Measurements from ENCODE around the gene PRELP.
"Not testable (repeated sequence)": the region's sequence is repeated elsewhere in the genome, so short reads cannot be mapped to it uniquely, and the experiment has no call there.

PRELP gene

GRCh38 chr1:203454986-203455471 lies 20.6 kb upstream of the PRELP start:
- DNase-seq = no peak

DNA sequence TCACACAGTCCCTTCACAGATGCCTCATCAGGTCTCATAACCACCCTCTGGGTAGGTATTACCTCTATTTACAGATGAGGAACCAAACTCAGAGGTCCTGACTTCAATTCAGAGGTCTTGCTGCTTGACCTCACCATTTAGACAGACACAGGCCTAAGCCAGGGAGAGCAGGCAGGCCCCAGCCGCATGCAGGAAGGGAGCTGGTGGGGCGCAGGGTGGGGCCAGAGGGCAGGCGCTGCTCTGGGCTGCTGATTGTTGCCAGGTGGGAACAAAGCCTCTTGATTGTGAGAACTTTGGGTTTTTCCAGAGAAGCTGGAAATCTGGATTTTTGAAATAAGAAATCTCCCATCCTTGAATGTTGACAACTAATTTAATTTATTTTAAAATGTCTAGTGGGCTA lies 19.9 kb upstream of the PRELP start:
- no peak for DNase-seq

GRCh38 chr1:203456577-203456976 lies 19.0 kb upstream of the PRELP start:
- DNase-seq = no peak

DNA sequence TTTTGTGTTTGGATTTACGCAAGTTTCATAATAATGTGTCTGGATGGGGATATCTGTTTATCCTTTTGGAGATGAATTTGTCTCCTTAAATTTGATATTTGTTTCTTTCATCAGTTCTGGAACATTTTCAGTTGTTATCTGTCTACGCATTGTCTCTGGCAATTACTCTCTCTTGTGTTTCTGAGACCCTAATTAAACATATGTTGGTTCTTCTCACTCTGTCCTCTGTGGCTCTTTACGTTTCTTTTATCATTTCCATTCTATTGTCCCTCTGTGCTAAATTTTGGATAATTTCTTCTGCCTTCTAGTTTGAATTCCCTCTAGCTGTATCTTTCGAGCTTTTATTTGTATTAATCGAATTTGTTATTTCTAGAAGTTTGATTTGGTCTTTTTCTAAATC lies 17.5 kb upstream of the PRELP start:
- DNase-seq = no peak

GRCh38 chr1:203459671-203460201 lies 15.9 kb upstream of the PRELP start:
- no peak for DNase-seq

DNA sequence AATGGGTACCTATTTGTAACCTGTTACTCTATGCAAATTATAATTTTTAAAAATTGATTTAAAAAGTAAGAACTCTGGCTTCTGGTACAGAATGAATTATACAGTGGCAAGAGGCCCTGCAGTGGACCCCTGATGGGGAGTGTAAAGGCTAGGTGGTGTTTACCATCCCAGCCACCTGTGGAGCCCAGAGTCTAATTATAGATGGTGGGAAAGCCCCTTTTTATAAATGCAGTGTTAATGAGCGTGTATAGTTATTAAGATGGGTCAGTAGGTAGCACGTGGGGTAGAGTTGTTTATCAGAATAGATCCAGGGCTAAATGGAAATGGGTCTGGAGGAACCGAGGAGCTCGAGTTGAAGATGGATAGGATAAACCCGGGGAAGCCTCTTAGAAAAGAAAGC lies 13.9 kb upstream of the PRELP start:
- no peak for DNase-seq

DNA sequence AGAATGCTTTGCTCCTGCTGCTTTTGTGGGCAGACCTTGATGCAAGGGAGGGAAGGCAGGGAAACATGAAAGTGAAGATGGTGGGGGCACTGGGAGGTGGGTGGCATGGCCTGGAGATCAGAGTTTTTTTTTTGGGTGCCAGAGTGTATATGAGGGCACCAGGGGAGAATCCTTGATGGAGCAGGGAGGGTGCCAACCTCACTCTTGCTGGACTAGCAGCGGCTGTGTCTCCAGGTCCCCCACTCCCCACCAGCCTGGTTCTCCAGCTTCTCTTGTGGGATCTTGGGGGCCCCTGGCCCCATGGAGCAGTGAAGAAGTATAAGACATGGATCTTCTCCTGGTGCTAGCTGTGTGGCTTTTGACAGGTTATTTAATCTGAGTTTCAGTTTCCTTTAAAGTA lies 13.5 kb upstream of the PRELP start:
- no peak for DNase-seq

DNA sequence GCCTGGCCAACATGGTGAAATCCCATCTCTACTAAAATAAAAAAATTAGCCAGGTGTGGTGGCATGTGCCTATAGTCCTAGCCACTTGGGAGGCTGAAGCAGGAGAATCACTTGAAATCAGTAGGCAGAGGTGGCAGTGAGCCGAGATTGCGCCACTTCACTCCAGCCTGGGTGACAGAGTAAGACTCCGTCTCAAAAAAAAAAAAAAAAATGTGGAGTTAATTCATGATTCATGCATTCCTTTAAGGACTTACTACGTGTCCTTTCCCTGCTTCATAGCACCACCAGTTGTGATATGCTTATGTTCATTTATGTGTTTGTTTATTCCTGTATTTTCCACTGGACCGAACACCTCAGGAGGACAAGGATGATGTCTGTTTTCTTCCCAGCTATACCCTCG lies 12.7 kb upstream of the PRELP start:
- DNase-seq = no peak

GRCh38 chr1:203463469-203464062 lies 12.0 kb upstream of the PRELP start:
- DNase-seq = no peak

DNA sequence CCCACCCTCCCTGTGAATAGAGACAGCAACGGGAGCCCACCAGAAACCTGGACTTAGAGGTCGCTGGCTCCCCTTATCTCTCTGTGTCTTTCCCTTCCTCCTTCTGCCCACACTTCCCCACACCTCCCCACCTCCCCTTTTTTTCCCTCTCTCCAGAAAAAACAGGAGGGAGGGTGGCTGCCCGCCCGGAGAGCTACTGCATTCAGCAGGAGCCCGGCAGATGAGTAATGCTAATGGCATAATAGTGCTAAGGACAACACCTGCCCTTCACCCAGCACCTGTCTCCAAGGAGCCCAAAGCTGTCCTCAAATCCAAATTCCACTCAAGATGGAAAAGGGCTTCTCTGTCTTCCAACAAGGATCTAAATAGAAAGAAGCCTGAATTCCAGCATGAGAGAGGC lies 11.4 kb upstream of the PRELP start:
- DNase-seq = no peak

- DNase-seq = no peak
These were observed 10.9 kb upstream of the PRELP start for GRCh38 chr1:203464743-203465142.

DNA sequence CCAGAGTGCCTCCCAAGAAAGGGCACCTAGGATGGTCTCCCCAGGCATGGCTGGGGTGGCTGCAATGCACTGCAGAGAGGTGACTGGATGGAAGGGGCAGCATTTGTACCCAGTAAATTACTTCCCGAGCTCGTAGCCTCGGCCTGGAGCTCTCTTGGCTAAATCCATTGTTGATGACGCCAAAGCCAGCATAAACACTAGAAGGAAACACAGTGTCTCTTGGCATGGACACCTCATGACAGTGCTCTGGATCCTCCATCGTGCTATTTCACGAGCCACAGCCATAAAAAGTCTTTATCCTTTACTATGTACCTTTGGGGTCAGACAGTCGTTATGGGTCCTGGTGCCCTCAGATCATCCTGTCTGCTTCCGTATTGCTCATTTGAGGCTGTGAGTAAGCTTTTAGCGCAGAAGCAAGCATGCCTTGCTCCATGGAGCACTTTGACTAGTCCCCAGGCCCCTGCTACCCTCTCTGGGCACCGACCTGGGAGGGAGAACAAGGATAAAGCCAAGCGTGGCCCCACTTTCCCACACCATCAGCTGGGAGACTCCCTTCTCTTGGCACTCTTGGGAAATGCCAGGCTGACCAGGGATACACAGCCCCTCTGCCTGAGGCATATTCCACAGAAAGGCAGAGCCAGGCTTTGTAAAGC lies 10.3 kb upstream of the PRELP start:
- no peak for DNase-seq

GRCh38 chr1:203465948-203466347 lies 9.7 kb upstream of the PRELP start:
- no peak for DNase-seq

- not testable (repeated sequence) for DNase-seq
These were observed 8.6 kb upstream of the PRELP start for GRCh38 chr1:203466906-203467549.

DNA sequence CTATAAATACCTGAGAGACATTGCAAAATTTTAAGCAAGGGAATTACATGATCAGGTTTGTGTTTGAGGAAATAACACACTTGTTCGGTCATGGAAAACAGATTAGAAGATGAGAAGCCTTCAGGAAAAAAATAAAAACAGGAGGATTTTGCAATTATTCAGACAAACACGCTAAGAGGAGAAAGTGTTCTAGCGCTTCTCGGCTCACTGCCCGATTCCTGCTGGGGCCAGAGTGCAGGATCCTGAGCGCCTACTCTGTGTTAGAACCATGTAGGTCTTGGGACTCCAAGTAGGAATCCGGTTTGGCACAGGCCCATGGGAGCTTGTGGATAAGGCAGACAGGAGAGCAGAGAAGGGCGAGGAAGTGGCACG lies 8.1 kb upstream of the PRELP start:
- no peak for DNase-seq

GRCh38 chr1:203468326-203468725 lies 7.3 kb upstream of the PRELP start:
- DNase-seq = no peak

- no peak for DNase-seq
These were observed 5.4 kb upstream of the PRELP start for GRCh38 chr1:203470240-203470639.

- no peak for DNase-seq
These were observed 3.8 kb upstream of the PRELP start for GRCh38 chr1:203471841-203472240.

GRCh38 chr1:203473281-203473680 lies 2.3 kb upstream of the PRELP start:
- DNase-seq = no peak

DNA sequence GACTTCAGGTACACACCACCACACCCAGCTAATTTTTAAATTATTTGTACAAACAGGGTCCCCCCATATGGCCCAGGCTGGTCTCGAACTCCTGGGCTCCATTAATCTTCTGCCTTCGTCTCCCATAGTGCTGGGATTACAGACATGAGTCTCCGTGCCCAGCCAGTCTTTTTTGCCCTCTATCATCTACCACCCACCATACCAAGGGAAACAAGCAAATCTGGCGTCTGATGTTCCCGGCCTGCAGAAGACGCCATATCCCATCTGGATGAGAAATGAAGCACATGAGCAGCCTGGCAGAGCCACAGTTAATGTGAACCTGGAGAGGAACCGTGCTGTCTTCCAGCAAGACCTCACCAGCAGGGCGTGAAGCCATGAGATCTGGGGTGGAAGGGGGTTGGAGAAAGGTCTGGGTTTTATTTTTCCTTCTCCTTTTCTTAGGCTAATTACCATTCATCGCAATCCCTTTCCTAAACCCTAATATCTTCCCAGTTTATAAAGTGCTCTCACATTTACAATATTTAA lies 1.8 kb upstream of the PRELP start:
- no peak for DNase-seq

DNA sequence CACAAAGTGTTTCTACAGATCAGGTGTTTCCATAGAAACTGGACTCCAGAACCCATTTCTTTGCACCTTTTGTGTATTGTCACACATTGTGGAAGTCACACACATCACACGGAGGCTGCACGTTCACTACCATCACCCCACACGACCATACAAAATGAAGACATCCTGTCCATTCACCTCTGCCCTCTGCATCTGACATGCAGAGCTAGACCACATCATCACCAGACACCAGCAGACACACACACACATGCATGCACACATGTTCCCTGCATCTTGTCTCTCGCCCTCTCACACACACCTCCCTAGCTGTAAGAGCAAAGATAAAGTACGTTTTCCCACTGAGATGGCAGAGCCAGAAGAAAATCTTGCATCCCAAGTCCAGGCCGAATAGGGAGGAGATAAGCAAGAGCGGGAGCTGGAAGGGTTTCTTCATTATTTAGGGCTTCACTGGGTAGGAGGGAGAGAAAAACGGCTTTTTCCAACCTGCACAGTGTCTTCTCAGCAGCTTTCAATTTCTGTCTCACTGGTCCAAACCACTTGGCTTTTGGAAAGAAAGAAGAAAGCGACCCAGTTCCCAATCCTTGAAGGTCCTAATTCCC lies 709 bp downstream of the PRELP start:
- no peak for DNase-seq

DNA sequence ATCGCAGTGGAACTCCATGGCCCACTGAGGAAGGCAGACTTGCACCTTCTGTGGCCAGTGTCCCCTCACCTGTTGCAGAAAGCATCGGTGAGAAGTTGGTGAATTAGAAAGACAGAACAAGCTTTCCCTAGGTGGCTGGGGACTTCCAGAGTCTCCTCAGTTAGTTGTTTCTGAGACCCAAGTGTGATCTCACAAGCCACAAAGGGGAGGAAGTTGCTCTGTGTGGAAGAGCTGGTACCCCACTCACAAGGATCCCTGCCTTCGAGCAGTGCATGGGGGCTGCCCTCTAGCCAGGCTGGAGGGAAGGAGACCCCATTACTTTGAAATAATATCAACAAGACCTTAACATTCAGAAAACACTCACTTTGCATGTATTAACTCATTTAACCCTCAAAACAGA lies 2.1 kb downstream of the PRELP start:
- no peak for DNase-seq

DNA sequence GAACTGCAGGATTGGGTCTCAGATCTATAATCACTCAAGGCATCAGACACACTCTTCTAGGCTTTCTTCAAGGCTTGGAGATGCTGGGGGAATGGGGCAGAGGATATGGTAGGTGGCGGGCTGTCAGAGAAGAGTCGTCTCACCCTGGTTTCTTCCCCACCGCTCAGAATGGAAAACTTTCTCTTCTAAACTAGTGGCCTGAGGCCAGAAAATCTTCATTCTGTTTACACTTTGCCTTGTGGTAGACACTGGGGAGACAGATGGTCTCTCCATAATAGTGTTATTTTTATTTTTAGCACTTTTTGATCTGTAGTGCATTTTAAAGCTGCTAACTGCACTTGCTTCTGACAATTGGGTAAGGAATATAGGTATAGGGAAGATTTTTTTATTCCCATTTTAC lies 2.6 kb downstream of the PRELP start:
- no peak for DNase-seq

DNA sequence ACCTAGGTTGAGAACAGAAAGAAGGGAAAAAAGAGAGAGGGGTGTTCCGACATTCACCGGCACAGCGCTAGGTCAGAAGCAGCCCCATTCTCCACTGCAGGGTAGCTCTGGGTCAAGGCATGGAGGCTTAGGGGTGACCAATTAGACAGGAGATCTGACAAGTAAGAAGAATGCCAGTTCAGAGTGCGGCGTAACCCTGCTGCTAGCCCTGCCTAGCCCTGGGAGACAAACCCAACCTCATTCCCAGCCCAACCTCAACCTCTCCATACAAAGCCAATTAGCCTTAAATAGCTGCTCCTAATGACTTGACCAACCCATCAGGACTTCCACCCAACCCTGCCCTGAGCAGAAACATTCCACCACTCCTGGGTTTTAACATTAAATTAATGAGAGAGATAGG lies 3.4 kb downstream of the PRELP start:
- no peak for DNase-seq

Measured in stimulated activated CD4-positive, alpha-beta T cell treated with anti-CD3 and anti-CD28 coated beads, Interleukin-15, amount 100 ng/mL, for 24 hours (primary cell).